Central memory CD4-positive, alpha-beta T cell (primary cell): ENCODE measurements around the gene C2CD3.
"Not testable (repeated sequence)": the region's sequence is repeated elsewhere in the genome, so short reads cannot be mapped to it uniquely, and the experiment has no call there.

ENCODE experiments used
- DNase-seq: peaks from one replicate; pipeline ENCODE4 v3.0.0; 2022

The C2CD3 gene

DNA sequence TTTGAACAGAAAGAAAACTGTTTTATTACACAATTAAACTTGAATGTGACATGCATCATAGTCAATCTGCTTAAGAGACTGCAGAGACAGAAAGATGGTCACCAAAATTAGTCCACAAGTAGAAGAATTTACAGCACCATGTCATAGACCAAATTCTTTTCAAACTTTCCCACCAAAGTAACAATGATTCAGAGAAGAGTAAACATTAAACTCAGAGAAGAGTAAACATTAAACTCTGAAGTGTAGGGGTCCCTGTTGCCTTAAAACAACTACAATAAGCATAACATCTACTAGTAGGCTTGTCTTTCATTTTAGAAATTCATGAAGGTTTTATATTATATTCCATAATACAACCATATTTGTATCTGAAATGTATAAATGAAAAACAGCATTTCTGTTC is 104.1 kb downstream of the C2CD3 start:
- not testable (repeated sequence) for DNase-seq

GRCh38 chr11:74065534-74065933 is 105.3 kb downstream of the C2CD3 start:
- not testable (repeated sequence) for DNase-seq

- DNase-seq = not testable (repeated sequence)
Observed at GRCh38 chr11:74063628-74064027, 107.2 kb downstream of the C2CD3 start.

- DNase-seq = not testable (repeated sequence)
Observed at GRCh38 chr11:74061599-74061998, 109.2 kb downstream of the C2CD3 start.

DNA sequence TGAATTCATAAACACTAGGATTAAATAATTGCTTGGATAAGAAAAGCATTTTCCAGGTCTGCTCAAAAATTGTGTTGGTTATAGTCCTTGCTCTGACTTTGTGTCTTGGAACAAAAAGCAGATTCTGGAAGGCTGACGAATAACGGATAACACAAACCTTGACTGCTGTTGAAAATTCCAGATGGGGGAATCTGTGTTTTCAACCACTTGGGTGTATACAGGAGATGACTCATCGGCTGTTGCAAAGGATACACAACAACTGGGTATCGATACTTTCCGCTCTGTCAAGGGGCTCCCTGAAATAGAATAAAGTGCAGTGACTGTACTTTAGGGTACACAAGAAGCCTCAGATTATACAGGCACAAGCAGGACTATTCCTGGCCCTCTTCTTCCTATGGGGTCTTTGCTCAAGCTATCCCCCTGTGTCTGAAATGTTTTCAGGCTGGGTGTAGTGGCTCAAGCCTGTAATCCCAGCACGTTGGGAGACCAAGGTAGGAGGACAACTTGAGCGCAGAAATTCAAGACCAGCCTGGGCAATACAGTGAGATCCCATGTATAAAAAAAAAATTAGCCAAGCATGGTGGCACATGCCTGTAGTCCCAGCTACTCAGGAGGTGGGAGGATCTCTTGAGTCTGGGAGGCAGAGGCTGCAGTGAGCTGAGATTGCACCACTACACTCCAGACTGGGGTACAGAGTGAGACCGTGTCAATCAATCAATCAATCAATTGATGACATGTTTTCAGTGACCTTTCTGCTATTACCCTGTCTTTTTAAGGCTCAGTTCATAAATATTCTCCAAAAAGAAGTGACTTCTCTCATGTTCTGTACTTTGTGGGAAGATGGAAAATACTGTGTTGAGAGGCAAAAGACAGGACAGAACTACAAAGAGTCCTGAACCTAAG is 113.3 kb downstream of the C2CD3 start:
- DNase-seq = no peak

DNA sequence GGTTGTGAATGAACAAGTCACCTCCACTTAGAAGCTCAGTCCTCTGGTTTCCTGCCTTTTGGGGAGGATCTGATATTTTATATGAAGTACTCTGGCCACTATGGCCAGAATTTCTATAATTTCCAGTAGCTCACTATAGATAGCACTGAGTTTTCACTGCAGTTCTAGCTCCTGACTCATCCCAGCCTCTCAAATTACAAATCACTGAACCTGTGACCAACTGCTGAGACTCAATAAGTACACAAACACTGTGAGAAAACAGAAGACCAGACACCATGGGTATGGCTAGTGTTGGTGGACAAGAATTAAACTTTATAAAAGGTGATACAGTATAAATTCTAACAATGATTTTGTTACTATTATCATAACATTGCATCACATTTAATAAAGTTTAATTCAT is 114.9 kb downstream of the C2CD3 start:
- DNase-seq = no peak

DNA sequence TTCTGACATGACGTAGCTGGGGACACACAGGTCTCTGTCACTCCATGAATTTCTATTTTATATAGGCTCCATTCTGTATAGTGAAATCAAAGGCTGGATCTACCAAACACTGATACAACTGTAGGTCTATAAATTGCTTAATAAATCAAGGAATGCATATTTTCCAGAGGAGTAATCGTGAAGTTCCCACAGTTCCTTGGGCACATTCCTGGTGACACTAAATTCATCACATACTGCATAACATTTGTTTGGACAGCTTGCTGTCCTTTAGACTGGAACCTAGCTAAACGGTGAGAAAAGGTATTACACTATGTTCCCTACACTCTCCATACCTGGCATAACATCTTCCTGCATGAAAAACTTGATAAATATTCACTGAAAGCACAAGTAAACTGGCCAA is 120.3 kb downstream of the C2CD3 start:
- no peak for DNase-seq

GRCh38 chr11:74048993-74049392 is 121.8 kb downstream of the C2CD3 start:
- DNase-seq = no peak

DNA sequence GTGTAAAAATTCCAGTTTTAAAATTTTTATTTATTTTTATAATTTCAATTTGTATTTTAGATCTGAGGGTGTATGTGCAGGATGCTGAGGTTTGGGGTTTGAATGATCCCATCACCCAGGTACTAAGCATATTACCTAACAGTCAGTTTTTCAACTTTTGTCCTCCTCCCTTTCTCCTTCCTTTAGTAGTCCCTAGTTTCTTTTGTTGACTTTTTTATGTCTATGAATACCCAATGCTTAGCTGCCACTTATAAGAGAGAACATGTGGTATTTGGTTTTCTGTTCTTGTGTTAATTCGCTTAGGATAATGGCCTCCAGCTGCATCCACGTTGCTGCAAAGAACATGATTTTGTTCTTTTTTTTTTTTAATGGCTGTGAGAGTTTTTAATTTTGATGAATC is 126.3 kb downstream of the C2CD3 start:
- DNase-seq = no peak

GRCh38 chr11:74043450-74043849 is 127.4 kb downstream of the C2CD3 start:
- DNase-seq = no peak

DNA sequence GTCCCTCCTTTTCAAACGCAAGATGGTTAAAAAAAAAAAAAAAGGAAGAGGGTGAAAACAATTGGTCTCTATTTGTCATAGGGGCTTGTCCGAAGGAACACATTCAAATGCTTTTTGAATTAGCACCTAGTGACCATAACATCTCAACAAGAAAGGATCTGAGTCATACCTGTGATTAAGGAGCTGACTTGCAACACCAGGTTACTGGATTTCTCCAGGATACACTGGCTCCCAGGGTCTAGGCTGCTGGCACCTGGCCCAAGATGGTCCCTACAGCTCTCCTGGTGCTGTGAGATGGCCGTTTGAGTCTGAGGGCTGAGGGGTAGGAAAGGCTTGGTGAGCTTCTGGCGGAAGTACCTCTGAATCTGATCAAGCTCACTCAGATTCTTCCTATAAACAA is 133.5 kb downstream of the C2CD3 start:
- no peak for DNase-seq

DNA sequence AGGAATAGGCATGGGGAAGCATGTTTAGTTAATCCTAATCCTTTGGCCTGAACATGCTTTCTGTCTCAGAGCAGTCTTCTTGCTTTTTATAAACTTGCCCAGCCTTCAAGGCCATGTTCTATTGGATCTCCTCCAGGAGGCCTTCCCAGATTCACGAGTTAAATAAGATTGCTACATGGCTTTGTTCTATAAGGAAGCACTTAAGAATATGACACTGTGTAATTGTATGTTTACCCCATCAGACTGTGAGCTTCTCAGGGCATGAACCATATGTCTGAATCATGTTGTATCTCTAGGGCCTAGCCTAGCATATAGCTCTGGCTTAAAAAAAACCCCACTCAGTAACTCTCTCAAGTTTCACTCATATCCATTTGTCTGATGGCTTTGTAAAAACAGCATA is 135.5 kb downstream of the C2CD3 start:
- no peak for DNase-seq

DNA sequence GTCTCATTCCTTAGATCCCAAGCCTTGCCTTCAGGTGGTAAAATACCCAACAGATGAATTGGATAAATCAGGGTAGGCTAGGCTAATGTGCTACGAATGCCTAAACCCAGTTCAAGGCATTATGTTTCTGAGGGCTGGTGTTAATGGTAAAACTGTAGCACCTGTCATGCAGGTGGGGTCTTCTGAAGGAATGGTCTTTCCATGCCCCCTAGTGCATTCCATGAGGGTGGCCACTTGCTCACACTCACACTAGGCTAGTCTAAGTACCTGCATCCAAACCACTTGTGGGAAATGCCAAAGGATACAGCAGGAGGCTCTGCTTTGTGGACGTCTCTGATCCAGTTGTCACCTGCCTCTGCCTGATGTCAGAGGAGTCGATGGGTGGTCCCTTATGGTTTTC is 137.8 kb downstream of the C2CD3 start:
- DNase-seq = no peak

- DNase-seq = no peak
Observed at GRCh38 chr11:74030723-74031676, 139.8 kb downstream of the C2CD3 start.

DNA sequence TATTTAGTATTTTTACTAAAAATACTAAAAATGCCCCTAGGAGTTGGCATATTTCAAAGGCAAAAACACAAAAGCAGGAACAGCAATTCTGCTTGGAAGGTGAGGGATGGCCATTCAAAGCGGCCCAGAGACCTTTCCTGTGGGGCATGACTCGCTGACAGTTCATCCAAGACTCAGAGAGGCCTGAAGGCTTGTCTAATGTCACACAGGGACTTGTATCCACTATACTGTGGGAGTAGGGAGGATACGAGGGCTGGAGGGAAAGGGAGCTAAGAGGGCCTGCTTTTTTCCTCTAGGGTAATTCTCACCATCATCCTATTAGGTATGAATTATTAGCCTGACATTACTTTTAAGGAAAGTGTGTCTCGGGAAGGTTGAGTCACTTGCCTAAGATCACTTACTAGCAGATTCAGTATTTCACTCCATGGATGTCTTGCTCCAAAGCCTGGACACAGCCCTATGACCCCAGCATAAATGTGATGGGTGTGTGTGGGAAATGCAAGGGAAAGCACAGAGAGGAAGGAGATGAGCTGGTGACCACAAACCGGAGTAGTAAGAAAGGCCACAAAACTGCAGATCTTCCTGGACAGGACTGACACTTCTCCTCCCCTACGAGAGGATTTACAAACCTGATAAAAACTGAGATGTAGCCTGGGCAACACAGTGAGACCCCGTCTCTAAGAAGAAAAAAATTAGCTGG is 145.2 kb downstream of the C2CD3 start:
- DNase-seq = no peak

DNA sequence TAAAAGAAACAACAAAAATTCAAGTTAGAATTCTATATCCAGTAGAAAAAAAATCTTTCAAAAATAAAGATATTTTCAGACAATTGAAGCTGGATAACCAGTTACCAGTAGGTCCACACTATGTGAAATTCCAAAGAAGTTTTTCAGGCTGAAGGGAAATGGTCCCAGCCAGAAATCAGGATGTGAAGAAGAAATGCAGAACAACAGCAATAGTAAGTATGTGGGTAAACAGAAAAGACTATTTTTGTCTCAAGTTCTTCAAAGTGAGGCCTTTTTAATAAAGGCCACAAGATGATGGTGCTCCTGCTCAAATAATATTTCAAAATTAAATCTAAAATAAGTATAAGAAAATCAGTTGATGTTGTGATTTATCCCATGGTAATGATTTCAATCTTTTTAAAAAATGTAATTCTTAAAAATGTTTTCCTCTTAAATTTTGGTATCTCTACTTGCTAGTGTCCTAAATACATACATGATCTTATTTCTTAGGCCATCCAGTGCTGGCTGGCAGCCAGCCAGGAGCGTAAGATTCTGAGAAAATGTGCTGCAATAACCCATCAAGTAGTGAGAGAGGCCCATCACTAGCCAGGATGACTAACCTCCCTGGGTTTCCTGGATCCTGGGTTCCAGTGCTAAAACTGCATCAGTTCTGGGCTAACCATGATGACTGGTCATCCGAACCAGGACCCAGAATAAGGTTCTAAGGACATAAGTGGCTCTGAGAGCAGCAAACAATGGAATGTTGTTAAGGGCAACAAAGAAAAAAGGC is 146.4 kb downstream of the C2CD3 start:
- no peak for DNase-seq

- DNase-seq = no peak
Observed at GRCh38 chr11:74023276-74023675, 147.5 kb downstream of the C2CD3 start.

DNA sequence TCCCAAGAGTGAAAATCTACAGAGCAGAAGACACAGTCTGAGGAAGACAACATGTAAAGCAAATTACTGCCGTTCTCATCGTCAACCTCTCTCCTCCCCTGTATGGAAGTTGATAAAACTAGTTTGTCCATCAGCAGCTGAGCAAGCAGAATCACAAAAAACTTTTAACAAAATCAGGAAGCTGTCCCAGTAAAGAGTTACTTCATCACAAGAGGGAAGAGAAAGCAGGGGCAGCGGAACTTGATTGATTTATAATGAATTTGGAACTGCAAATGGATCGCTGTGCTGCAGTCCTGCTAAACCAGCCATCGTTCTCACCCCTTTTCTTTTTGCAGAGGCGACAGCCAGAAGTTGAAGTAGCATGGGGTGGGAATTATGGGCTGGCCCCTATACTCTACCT is 148.3 kb downstream of the C2CD3 start:
- no peak for DNase-seq

GRCh38 chr11:74021998-74022397 is 148.8 kb downstream of the C2CD3 start:
- DNase-seq = no peak

DNA sequence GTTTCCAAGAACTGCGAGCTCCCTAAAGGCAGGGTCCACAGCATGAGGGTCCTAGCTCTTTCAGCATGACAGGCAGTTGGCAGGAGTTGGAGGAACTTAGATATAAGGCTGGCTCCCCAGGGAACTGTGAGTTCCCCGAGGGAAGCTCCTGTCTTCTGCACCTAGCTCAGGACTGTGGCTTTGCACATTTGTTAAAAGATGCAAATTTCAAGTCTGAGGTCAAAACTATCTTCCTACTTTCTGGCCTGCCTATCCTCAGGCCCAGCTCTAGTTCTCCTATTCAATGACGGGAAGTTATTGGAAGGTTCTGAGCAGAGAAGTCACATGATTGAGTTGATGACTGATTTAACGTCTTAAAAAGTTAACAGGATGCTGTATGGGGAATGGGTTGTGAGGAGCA is 150.3 kb downstream of the C2CD3 start:
- DNase-seq = no peak

DNA sequence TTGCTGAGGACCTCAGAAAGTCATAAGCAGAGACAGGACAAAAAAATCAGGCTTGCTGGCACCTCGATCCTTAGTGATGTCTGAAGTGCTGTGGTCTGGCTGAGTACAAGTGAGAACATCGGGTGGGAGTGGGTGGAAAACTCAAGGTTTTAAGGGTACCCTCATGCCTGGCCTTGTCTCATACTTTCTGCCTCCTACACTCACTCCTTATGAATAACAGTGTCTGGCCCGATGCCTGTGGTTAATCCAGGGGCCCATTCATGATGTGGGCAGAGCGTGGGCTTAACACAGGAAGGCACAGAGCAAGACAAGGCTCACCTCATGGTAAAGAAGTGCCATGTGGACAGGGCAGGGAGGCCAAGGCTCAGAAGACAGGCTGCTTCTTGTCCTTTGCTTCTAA is 150.9 kb downstream of the C2CD3 start:
- DNase-seq = no peak

- no peak for DNase-seq
Observed at GRCh38 chr11:74019104-74019738, 151.6 kb downstream of the C2CD3 start.
